NCI-H82 (cell line): ENCODE measurements around the gene GPR108.
A peak's percentile ranks its signal among the peaks of the same experiment; 100 is the strongest.
"Not testable (repeated sequence)": the region's sequence is repeated elsewhere in the genome, so short reads cannot be mapped to it uniquely, and the experiment has no call there.

Experiments used
- DNase-seq: peaks from one replicate; lab custom pipeline; 2025; lab: John Stamatoyannopoulos, UW

GPR108 gene

DNA sequence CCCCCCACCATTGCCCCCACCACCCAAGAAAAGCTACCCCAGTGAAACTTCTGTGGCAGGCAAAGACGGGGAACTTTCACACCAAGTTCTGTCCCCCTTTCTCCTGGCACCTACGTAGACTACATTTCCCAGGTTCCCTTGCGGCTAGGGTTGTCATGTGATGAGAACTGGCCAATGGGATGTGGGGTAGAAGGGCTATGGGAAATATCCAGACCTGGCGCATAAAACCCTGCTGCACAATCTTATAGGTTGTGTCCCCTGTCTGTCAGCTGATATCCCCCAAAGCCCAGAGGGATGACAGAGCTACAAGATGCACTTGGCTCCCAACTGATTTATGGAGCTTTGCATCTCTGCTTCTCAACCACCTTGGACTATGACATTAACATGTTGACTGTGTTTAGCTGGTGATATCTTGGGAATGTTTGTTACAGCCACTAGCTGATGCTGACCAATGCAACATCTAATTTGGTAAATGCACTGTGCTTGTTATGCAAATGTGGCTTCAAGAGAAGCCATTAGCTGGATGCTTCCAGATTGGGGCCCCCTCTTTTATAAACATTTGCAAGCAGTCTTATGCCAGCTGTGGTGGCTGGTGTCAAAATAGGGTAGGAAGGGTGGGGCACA is 23.8 kb upstream of the GPR108 start:
- peak; percentile 61 for DNase-seq

DNA sequence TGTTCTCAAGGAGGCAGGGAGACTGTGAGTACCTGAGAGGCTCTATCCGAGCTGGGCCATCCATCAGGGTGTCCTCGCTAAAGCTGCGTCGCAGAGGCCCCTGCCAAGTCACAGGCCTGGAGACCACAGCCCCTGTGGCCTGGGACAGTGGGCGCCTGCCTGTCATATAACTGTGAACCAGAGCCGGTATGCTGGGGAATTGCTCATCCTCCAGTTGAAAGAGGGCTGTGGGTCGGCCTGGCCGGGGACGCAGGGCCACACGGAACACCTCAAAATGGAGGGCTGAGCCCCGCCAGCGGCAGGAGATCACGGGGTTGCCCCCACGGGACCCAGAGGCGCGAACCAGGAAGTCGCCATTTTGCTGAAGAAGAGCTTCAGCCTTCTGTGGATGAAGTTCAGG is 23.2 kb upstream of the GPR108 start:
- DNase-seq: no peak

DNA sequence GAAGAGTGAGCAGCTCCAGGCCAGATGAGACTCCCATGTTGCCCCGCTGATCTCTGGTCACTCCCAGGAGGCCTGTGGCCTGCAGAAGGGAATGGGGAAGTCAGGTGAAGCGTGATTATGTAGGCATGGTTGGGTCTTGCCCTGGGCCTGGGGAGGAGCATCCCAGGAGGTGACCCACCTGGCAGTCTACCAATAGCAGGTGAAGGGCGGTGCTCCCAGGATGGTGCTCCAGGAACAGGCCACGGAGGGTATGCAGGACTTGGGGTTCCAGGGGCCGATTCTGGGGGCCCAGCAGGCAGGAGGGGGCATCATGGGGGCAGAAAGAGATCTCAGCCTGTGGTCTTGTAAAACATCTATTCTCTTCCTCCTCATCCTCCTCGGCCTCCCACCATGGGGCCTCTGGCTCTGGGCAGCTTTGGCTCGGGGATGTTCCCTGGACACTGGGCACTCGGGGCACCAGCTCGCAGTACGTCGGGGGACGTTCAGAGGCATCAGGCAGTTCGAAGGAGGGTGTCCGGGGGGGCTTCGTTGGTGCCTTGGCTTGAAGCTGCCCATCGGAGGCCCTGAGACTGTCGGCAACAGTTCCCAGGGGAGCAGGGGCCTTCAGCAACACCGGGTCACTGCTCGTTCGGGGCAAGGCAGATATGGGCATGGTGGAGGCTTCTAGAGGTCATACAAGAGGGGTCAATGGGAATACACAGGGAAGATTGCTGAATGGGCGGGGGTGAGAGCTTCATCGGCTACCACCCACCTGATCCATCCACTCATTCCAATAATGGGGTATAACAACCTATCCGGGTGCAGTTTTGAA is 17.5 kb upstream of the GPR108 start:
- DNase-seq: no peak

- DNase-seq: no peak
Observed at GRCh38 chr19:6754136-6754535, 16.8 kb upstream of the GPR108 start.

DNA sequence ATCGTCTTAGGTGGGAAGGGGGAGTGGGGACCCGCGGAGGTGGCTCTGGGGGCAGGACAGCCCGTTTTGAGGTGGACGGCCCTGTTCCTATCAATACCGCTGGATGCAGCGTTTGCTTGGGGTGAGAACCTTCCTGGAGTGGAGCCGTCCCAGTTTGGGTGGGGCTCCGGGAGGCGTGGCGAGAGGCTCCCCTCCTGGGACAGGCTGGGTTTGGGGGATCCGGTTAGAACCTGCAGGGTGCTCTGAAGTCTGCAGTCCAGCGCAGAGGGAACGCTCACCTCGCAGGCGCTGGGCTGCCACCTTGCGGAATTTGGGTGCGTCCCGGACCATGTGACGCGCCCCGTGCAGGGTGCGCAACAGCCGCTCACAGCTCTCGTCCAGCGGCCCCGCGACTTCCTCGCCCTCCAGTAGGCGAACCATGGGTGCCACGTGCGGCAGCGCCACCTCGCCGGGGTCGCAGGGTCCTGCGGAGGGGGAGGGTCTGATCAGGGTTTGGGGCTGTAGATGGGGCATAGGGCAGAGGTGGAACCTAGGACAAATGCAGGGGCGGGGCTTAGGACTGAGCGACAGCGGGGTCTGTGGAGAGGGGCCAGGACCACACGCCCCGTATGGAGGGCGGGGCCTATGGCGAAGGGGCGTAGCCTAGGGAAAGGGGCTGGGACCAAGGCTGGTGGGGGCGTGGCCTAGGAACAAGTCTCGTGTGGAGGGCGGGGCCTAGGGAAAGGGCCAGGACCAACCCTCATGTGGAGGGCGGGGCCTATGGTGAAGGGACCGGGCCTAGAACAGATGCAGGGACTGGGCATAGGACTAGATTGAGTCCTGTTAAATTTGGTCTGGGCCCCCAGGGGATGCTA is 16.0 kb upstream of the GPR108 start:
- peak; percentile 24 for DNase-seq

DNA sequence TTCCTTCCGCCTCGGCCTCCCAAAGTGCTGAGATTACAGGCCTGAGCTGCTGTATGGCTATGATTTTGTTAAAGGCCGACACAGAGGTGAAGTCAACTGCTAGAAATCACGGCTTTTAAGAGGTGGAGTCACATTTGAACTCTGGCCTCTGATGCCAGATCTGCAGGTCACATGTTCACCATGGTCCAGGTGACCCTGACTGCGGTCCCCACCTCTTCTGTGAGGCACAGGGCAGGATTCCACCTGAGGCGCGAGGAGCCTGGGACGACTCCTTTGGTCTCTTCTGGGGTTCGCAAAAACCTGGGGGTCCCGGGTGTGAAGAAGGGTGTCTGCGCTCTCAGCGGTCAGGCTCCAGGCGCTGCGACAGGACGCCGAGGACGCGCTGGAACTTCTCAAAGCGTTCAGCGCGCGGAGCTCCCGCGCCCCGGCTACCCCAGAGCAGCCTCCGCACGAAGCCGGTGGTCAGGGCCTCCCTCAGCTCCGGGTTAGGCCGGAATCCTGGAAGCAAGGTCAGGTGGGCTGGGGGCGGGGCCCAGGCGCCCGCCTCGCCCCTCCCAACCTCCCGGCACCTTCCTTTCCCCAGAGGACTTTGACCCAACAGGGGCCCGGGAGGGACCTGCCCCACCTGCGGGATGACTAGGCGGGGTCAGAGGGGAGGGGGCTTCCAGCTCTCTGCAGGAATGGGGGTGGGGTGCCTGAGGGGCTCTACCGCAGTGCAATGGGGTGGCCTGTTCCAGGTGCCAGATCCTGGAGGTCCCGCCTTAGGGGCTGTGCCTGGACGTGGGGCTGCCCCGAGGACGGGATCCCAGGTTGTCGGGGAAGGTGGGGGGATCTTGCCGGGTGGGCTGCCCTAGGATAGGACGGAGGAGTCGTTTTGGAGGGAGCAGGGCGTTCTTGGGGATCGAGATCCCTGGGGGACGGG is 15.1 kb upstream of the GPR108 start:
- DNase-seq: no peak

DNA sequence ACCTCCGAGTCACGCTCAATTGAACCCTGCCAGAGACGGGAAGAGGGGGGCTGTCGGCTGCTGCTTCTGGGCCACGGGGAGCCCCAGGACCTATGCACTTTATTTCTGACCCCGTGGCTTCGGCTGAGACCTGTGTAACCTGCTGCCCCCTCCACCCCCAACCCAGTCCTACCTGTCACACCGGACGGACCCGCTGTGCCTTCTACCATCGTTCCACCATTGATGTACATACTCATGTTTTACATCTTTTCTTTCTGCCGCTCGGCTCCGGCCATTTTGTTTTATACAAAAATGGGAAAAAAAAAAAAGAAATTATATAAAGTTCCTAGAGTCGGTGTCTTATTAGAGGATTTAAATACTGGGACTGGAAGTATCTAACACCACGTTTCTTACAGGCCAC is 13.8 kb upstream of the GPR108 start:
- no peak for DNase-seq

- no peak for DNase-seq
Observed at GRCh38 chr19:6750062-6750461, 12.7 kb upstream of the GPR108 start.

DNA sequence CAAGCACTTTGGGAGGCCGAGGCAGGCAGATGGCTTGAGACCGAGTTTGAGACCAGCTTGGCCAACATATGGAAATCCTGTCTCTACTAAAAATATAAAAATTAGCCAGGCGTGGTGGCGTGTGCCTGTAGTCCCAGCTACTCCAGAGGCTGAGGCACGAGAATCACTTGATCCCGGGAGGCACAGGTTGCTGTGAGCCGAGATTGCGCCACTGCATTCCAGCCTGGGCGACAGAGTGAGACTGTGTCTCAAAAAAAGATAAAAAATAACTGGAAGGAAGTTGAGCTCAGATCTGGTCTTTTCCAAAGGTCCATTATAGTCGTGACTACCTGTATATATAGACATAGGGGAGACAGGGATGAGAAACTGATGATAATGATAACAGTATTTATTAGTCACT is 11.2 kb upstream of the GPR108 start:
- not testable (repeated sequence) for DNase-seq

GRCh38 chr19:6745965-6746364 is 8.6 kb upstream of the GPR108 start:
- no peak for DNase-seq

GRCh38 chr19:6744381-6745301 is 7.3 kb upstream of the GPR108 start:
- no peak for DNase-seq

- no peak for DNase-seq
Observed at GRCh38 chr19:6743714-6744380, 6.5 kb upstream of the GPR108 start.

DNA sequence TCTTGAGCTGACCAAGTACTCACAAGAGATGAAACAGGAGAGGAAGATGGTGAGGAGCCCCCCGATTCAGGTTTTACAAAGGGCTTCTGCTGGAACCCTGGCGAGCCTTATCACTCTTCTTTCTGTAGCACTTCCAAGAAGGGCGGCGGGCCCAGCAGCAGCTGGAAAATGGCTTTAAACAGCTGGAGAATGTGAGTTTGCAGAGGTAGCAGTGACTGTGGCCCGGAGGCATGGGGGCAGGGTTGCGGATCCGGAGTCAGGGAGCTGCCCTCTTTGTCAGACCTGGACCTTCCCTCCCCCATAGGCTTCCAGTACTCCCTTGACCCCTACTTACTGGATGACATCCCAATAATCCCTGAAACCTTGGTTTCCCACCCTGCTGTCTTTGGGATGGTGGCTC is 5.7 kb upstream of the GPR108 start:
- no peak for DNase-seq

- DNase-seq: peak; percentile 71
Observed at GRCh38 chr19:6740589-6741343, 3.4 kb upstream of the GPR108 start.

- peak; percentile 51 for DNase-seq
Observed at GRCh38 chr19:6739883-6740588, 2.7 kb upstream of the GPR108 start.

GRCh38 chr19:6739390-6739882 is 2.1 kb upstream of the GPR108 start, which contains the start of gene TRIP10:
Gene TRIP10 (plus strand): TSS chr19:6739680. CDS start chr19:6739762, 82 bp downstream.
- DNase-seq: peak; percentile 91

DNA sequence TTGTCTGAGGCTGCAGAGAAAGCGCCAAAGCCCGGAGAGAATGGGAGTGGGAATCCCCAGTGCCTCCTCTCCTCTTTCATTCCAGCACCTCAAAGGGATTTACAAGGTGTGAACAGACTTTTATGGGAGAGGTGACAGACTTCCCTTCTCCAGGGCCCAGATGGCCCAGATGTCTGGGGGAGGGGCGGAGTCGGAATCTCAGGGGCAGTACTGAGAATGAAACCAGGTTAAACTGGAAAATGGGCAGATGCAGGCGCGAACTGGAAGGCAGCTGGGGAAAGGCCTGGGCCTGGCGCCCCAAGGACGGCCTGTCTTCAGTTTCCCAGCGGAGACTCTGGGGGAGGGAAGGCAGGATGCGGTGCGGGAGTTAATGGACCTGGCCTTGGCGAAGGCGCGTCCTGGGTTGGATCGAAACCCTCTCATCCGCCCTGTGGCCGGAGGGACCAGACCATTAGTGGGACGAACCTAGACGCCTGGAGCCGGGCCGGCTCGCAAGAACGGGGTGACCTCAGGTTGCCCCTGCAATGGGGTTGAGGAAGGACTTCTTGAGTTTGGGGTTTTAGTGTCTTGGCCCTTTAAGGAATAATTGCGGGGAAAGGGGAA is 1.5 kb upstream of the GPR108 start:
- DNase-seq: peak; percentile 93
